Measurements from ENCODE around the gene PRR12.

GRCh38 chr19:49635530-49636232 is 44.7 kb downstream of the PRR12 start:
- TF ChIP-seq, protein P1, sequence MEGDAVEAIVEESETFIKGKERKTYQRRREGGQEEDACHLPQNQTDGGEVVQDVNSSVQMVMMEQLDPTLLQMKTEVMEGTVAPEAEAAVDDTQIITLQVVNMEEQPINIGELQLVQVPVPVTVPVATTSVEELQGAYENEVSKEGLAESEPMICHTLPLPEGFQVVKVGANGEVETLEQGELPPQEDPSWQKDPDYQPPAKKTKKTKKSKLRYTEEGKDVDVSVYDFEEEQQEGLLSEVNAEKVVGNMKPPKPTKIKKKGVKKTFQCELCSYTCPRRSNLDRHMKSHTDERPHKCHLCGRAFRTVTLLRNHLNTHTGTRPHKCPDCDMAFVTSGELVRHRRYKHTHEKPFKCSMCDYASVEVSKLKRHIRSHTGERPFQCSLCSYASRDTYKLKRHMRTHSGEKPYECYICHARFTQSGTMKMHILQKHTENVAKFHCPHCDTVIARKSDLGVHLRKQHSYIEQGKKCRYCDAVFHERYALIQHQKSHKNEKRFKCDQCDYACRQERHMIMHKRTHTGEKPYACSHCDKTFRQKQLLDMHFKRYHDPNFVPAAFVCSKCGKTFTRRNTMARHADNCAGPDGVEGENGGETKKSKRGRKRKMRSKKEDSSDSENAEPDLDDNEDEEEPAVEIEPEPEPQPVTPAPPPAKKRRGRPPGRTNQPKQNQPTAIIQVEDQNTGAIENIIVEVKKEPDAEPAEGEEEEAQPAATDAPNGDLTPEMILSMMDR (IDR thresholded peaks at IDR 0.05; ENCODE audit: low read length) = no peak
- no peak for TF ChIP-seq EZH2 (IDR thresholded peaks at IDR 0.05; ENCODE audit: borderline replicate concordance, low read length)
